GM21825 (cell line): ENCODE measurements around the gene UBA7.
"Not testable (repeated sequence)": the region's sequence is repeated elsewhere in the genome, so short reads cannot be mapped to it uniquely, and the experiment has no call there.

Experiments used
- ATAC-seq: cut with Tn5 transposase; IDR thresholded peaks from one replicate; pipeline ENCODE4 v1.9.1; 2021; ENCODE audit warnings: mild to moderate bottlenecking, moderate library complexity; ENCODE audit not compliant: unreplicated experiment

UBA7 gene

DNA sequence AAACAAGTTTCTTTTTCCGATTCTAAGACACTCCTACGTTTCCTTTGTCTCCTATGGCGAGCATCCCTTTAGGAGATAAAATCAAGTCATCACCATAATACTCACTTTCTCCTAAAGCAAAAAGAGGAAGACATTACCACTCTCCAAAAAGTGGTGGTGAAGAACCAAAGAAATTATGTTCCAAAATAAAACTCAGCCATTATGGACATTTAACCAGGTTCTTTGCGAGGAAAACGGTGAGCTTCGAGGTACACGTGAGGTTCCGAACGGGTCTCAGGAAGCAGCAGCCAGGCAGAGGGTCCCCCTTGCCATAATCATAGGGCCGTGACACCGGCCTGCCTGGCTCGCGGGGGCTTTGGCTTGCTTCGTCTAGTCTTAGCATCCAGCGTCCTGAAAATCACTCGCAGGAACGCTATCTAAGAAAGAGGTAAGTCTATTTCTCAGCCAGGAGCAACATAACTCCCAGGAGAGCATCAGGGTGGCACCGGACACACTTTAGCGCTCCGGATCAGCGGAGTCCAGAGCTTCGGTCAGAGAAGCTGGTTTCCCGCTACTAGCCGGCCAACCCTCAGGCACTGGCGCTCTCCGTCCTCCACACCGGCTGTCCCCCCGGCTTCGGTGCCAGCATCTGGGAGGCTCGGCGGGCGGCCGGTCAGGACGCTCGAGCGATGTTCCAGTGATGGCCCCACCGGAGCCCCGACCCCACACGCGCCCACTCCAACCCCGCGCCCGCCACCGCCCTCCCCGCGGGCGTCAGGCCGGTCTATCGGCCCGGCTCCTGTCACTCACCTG lies 28.0 kb downstream of the UBA7 start:
- ATAC-seq: peak; percentile 36

DNA sequence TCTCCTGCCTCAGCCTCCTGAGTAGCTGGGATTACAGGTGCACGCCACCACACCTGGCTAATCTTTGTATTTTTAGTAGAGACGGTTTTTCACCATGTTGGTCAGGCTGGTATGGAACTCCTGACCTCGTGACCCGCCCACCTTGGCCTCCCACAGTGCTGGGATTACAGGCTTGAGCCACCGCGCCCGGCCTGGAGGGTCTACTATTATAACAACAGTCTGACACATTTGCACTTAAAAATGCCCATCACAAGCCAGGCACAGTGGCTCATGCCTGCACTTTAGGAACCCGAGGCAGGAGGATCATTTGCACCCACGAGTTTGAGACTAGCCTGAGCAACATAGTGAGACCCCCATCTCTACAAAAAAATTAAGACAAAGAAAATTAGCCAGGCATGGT lies 31.5 kb downstream of the UBA7 start:
- not testable (repeated sequence) for ATAC-seq

DNA sequence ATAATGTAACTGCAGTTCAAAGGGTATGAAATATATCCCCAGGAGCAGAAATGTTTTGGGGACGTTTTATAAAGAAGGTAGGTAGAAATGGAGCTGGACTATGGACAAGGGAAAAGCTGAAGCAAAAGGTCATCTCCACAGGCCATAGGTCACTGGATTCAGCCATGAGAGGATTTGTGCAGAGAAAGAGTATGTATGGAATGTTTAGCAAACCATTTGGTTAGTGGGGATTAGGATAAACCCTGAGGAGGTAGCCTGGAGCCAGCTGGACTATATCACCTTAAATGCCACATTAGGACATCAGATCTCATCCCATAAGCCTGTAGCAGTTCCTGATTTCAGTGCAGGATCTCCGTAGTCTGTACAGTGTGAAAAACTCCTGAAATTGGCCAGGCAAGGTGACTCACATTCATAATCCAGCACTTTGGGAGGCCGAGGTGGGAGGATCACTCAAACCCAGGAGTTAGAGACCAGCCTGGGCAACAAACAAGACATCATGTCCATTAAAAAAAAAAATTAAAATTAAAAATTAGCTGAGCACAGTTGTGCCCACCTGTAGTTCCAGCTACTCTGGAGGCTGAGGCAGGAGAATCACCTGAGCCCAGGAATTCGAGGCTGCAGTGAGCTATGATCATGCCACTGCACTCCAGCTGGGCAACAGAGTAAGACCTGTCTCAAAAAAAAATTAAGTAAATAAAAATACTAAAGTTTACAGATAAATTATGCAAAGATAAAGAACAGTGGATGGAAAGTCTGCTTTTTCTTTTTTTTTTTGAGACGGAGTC lies 32.1 kb downstream of the UBA7 start:
- ATAC-seq: no peak

DNA sequence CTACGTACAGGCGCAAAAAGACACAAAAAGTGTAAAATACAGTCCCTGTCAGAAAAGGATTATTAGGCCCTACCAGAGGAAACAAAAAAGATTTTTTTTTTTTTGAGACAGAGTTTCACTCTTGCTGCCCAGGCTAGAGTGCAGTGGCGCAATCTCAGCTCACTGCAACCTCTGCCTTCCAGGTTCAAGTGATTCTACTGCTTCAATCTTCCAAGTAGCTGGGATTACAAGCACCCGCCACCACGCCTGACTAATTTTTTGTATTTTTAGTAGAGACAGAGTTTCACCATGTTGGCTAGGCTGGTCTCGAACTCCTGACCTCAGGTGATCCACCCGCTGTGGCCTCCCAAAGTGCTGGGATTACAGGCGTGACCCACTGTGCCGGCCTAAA lies 32.8 kb downstream of the UBA7 start:
- not testable (repeated sequence) for ATAC-seq

DNA sequence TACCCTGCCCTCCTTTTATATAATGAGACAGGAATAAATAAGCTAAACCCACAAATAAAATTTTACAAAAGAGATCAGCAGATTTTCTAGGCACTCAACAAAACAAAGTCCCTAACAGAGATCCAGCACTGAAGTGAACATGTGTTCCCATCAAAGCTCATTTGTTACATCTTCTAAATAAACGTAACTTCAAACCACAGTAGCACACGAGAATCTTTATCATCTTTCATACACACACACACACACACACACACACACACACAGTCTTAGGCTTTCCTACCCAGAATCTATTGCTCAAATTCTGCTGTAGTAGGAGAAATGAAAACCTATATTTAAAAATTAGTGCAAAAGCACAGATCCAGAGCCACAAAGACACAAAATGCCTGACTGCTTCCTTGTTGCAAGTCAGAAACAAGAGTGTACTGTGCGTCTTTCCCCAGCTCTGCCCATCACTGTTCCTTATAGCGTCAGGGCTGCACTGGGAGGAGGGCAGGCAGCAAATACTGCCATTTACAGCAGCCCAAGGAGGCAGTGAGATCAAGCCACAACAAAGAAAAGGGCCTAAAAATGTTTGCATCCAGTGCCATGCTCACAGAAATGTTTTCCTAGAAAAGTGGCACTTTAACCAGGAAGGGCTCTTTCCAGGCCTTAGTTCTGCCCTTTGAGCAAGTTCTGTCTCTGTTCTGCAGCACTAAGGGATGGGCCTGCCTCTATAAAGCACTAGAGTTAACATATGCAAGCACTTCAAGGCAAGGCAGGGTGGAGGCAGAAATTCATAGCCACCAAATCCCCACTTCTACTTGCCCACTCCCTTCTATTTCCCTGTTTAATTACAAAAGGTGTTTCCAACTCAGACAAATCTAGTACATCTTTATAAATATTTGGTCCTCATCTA lies 33.4 kb downstream of the UBA7 start:
- no peak for ATAC-seq

DNA sequence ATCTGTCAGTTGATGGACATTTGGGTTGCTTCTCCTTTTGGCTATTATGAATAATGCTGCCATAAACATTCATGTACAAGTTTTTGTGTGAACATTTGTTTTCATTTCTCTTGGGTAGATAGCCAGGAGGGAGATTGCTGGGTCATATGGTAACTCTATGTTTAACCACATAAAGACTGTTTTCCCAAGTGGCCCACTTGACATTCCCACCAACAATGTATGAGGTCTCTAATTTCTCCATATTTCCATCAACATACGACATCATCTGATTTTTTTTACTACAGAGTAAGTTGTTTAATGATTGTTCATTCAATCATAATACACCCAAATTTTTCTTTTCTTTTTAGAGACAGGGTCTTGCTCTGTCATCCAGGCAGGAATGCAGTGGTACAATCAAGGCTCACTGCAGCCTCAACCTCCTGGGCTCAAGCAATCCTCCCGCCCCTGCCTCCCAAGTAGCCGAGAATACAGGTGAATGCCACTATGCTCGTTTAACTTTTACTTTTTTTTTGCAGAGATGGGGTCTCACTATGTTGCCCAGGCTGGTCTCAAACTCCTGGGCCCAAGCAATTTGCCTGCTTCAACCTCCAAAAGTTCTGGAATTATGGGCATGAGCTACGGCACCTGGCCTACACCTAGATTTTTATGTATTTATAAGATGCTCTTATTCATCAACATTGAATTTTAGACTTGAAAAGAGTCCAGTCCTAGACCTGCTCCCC lies 34.2 kb downstream of the UBA7 start:
- no peak for ATAC-seq

DNA sequence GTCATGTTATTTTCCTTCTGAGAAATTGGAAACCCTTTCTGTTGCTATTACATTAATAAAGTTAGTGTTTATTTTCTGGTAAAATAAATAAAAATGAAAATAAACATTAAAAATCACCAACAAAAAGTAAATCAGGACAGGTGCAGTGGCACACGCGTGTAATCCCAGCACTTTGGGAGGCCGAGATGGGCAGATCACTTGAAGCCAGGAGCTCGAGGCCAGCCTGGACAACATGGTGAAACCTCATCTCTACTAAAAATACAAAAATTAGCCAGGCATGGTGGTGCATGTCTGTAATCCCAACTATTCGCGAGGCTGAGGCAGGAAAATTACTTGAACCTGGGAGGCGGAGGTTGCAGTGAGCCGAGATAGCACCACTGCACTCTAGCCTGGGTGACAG lies 37.7 kb downstream of the UBA7 start:
- not testable (repeated sequence) for ATAC-seq

DNA sequence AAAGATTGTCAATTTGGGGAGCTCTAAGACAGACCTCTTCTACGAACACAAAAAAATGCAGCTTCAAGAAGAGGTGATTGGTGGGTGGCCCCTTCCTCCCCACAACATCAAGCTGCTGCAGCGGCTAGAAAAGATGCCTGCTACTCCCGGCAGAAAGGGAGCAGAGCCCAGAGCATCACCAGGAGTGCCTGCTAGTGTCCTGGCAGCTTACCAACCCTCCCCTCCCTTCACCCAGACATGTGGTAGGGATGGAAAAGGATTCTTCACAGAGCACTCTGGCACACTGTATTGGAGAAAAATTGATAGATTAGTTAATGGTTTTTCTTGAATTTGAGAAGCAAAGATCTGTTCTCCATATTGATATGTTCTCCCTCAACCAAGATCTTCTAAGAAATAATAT lies 38.2 kb downstream of the UBA7 start:
- ATAC-seq: no peak

DNA sequence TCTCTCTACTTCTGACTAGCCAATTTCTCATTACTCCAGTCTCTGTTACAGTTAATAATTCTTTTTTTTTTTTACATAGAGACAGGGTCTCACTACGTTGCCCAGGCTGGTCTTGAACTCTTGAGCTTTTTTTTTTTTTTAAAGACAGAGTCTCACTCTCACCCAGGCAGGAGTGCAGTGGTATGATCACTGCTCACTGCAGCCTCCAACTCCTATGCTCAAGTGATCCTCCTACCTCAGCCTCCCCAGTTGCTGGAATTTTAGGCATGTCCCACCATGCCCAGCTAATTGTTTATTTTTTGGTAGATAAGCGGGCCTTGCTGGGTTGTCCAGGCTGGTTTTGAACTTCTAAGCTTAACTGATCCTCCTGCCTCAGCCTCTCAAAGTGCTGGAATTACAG lies 41.0 kb downstream of the UBA7 start:
- no peak for ATAC-seq

DNA sequence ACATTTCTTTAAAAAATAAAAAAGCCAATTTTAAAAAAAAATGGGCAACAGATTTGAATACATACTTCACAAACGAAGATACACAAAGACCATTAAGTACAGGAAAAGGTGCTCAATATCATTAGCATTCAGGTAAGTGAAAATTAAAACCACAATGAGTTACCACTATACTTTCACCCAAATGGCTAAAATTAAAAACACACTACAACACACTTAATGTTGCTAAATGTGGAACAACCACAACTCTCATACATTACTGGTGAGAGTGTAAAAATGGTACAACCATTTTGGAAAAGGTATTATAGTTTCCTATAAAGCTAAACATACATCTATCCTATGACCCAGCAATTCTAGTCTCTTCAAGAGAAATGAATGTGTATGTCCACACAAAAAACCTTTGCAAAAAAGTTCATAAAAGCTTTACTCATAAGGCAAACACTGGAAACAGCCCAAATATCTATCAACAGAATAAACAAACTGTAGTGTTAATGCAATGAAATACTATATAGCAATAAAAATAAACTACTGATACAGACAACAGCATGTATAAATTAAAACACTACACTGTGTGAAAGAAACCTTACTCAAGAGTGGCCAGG lies 42.3 kb downstream of the UBA7 start:
- ATAC-seq: no peak

DNA sequence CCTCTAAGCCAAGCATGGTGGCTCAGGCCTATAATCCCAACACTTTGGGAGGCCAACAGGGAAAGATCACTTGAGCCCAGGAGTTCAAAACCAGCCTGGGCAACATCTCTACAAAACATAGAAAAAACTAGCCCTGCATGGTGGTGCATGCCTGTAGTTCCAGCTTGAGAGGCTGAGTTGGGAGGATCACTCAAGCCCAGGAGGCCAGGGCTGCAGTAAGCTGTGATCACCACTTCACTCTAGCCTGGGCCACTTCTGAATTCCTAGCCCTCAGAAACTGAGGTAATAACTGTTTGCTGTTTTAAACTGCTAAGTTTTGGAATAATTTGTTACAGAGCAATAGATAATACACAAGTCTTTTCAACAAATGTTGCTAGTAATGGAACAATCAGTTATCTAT lies 43.8 kb downstream of the UBA7 start:
- no peak for ATAC-seq

DNA sequence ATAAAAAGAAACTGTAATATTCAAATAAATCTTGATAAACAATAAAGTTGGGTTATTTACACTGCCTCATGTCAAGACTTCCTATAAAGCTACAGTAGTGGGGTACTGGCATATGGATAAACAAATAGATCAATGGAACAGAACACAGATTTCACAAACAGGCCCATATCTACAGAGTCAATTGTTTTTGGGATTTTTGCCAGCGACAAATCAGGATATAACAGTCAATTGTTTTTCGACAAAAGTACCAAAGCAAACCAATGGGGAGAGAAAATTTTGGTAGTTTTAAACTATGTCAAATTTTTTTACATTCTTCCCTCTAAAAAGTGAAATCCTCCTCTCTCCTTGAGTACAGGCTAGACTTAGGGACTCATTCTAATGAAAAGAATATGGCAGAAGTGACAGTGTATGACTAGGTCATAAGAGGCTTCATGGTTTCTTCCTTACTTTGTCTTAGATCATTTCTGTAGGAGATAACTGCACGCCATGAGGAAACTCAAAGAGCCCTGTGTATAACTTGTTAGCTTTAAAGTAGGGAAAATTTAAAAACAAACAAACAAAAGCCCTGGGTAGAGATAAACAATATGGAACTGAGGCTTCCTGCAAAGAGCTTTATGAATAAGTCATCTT lies 44.4 kb downstream of the UBA7 start:
- ATAC-seq: no peak

DNA sequence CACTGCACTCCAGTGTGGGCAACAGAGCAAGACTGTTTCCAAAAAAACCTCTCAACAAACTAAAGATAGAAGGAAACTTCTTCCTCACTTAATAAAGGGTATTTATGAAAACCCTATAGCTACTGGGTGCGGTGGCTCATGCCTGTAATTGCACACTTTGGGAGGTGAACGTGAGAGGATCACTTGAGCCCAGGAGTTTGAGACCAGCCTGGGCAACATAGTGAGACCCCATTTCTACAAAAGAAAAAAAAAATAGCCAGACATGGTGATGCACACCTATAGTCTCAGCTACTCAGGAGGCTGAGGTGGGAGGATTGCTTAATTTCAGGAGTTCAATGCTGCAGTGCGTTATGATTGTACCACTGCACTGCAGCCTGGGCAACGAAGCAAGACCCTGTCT lies 49.8 kb downstream of the UBA7 start:
- no peak for ATAC-seq

DNA sequence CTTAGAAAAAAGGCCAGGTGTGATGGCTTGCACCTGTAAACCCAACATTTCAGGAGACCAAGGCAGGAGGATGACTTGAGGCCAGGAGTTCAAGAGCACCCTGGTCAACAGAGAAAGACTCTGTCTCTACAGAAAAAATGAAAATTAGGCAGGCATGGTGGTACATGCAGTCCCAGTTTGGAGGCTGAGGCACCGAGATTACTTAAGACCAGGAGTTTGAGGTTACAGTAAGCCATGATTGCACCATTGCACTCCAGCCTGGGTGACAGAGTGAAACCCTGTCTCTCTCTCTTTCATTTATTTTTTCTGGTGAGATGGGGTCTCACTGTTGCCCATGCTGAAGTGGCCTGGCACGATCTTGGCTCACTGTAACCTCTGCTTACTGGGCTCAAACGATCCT lies 52.1 kb downstream of the UBA7 start:
- no peak for ATAC-seq

DNA sequence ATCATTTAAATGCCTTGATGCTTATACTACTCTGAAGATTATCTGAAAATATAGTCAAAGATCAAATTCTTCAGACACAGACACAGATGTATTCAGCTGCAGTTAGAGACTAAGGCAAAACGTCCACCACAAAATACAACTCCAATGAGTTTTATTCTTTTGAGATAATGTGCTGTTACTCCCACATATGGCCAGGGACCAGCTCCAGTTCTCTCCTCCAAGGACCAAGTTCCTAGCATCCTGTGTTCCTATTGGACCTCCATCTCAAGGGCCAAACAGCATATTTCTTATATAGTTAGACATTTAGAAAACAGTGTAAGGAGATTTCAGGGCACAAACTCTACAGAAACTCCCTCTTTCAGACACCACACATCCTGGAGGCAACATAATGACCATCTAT lies 54.5 kb downstream of the UBA7 start:
- ATAC-seq: no peak

DNA sequence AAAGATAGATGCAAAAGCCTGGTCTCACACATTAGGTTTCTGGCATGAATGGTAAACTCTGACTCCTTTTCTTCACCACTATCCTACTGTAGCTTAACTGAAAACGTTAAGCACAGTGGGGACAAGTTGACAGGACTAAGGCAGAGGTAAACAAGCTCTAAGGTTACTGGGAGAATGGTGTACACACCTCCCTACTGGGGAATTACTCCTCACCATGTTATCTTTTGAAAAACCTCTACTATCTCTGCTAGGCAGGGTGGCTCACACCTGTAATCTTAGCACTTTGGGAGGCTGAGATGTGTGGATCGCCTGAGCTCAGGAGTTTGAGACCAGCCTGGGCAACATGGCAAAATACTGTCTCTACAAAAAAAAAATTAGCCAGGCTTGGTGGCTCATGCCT lies 56.6 kb downstream of the UBA7 start:
- ATAC-seq: no peak

DNA sequence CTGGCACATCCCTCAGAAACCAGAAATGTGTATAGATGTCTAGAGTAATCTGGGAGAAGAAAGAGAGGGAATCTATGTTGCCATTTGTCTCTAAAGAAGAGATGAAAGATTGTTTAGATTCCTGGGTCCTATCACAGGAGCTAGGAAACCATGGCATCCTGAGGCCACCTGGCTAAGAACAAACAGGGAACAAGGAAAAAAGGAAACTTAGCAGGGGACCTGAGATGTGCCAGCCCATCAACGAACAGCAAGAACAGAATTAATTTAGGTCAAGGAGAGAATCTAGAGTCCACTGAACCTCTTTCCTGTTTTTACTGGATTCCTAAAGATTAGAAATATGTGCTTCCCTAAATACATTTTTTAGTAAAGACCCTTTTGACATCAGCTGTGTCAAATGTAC lies 57.7 kb downstream of the UBA7 start:
- no peak for ATAC-seq
